ENCODE data around the gene TGM5. TPM values are rescaled to one million over a fixed set of nuclear protein-coding genes. Genes with fewer than 3 reads are reported as not detected.

TGM5 gene
- polyA plus RNA-seq, 2 of the 4 experiments (the other 2 are of a cell fraction), result not detected

DNA sequence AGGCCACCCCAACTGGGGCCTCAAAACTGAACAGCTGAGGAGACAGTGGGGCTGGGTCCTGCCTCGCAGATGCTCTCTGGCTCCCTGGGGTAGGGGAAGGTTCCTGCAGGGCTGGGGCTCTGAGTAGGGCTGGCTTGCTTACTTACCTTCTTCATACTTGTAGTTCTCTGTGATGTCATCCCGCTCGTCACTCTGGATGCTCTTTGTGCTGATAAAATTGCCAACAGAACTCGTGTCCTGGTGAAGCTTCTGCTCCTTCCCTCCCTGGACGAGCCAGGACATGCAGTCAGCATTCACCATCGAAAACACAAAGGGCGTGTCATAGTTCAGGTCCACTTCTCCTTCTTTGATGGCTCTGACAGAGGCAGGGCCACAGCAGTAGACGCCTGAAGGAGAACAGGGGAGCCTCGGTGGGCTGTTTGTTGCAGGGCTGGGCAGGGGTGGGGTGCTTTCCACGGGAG is 28.0 kb downstream of the TGM5 start:
- TF ChIP-seq CBX8 (IDR thresholded peaks at IDR 0.05), result no peak
- no peak for TF ChIP-seq JUN (IDR thresholded peaks at IDR 0.05)
- no peak for TF ChIP-seq NPAS2 (CRISPR knock-in tag; IDR thresholded peaks at IDR 0.05; ENCODE audit: borderline replicate concordance)
- no peak for TF ChIP-seq NR3C1 (IDR thresholded peaks at IDR 0.05)
- TF ChIP-seq RNF2 (IDR thresholded peaks at IDR 0.05; ENCODE audit: borderline replicate concordance, low read depth), result no peak
- no peak for TF ChIP-seq KDM1A (IDR thresholded peaks at IDR 0.05; ENCODE audit: low read depth)
- no peak for TF ChIP-seq EHF (CRISPR knock-in tag; IDR thresholded peaks at IDR 0.05)
- TF ChIP-seq HOXA7 (CRISPR knock-in tag; IDR thresholded peaks at IDR 0.05), result no peak
- TF ChIP-seq CHD2 (IDR thresholded peaks at IDR 0.05; ENCODE audit: low read length, partially characterized antibody), result no peak
- H3K27ac ChIP-seq, result no peak overlapping the region
- H3K4me1 ChIP-seq, result no peaks in the 10 kb centered on the region
- ATAC-seq (no peak), DNase-seq (ENCODE audit: low read depth in 1 of 2, low spot score in 1 of 2) (no peak), FAIRE-seq (no peak)
- H3K9me3 ChIP-seq, result no peaks in the 10 kb centered on the region
- no peak overlapping the region for H3K4me3 ChIP-seq
- WGBS (ENCODE audit: missing lambda C conversion rate), result 50% methylated on average over 8 of the region's 10 CpGs
- ChIA-PET POLR2A (no interaction called here), CTCF (interaction anchor here (1.0 to 1.9 kb wide), 2 partner anchors 13 to 47 kb away, joined by 3 to 11 read pairs; no protein-coding TSS in a partner anchor)
- H3K4me2 ChIP-seq, result no peak overlapping the region

- Histone ChIP-seq H3K9me3 (no peaks in the 10 kb centered on the region), H3K4me3 (no peak overlapping the region), H3K4me2 (no peak overlapping the region), H3K4me1 (no peaks in the 10 kb centered on the region), H3K27ac (no peak overlapping the region)
- ChIA-PET CTCF (interaction anchor here (1.0 to 1.9 kb wide), 2 partner anchors 13 to 48 kb away, joined by 3 to 11 read pairs; no protein-coding TSS in a partner anchor), POLR2A (no interaction called here)
- no peak for DNase-seq (ENCODE audit: low read depth in 1 of 2, low spot score in 1 of 2)
- TF ChIP-seq ESRRA (IDR thresholded peaks at IDR 0.05; ENCODE audit: borderline replicate concordance, low read length) (no peak), EP300 (IDR thresholded peaks at IDR 0.05) (no peak), RARB (CRISPR knock-in tag; IDR thresholded peaks at IDR 0.05) (no peak), TP53 (CRISPR knock-in tag; IDR thresholded peaks at IDR 0.05) (no peak), JUNB (IDR thresholded peaks at IDR 0.05) (no peak), USF2 (IDR thresholded peaks at IDR 0.05) (no peak), KDM5A (IDR thresholded peaks at IDR 0.05) (no peak), RFX5 (IDR thresholded peaks at IDR 0.05) (no peak), CBX2 (IDR thresholded peaks at IDR 0.05; ENCODE audit: borderline replicate concordance, low read depth) (no peak), POLR2AphosphoS2 (conservative IDR thresholded peaks at IDR 0.05; ENCODE audit: low read length) (no peak), CEBPB (IDR thresholded peaks at IDR 0.05) (no peak)
- 61% methylated on average over 3 of the region's 9 CpGs for WGBS (ENCODE audit: missing lambda C conversion rate)
- no peak for FAIRE-seq
- ATAC-seq, result no peak
Observed at GRCh38 chr15:43237842-43238470, 28.8 kb downstream of the TGM5 start.

- DNase-seq (ENCODE audit: low read depth in 1 of 2, low spot score in 1 of 2), result no peak
- FAIRE-seq, result no peak
- 36% methylated on average over 6 of the region's 6 CpGs for WGBS (ENCODE audit: missing lambda C conversion rate)
- no peak overlapping the region for H3K4me2 ChIP-seq
- no peak overlapping the region for H3K4me3 ChIP-seq
- no peaks in the 10 kb centered on the region for H3K4me1 ChIP-seq
- no peaks in the 10 kb centered on the region for H3K9me3 ChIP-seq
- H3K27ac ChIP-seq, result no peak overlapping the region
- no peak for ATAC-seq
- ChIA-PET CTCF (interaction anchor here (1.1 to 2.6 kb wide), 3 partner anchors 10 to 50 kb away, joined by 3 to 13 read pairs (median 5); no protein-coding TSS in a partner anchor), POLR2A (no interaction called here)
- no peak for TF ChIP-seq NR3C1 (IDR thresholded peaks at IDR 0.05)
- TF ChIP-seq JUN (IDR thresholded peaks at IDR 0.05), result no peak
- TF ChIP-seq JUNB (IDR thresholded peaks at IDR 0.05), result no peak
- no peak for TF ChIP-seq RCOR1 (IDR thresholded peaks at IDR 0.05; ENCODE audit: low read depth, low read length)
- no peak for TF ChIP-seq EHF (CRISPR knock-in tag; IDR thresholded peaks at IDR 0.05)
- TF ChIP-seq SREBF2 (IDR thresholded peaks at IDR 0.05), result no peak
- TF ChIP-seq MAZ (IDR thresholded peaks at IDR 0.05; ENCODE audit: borderline replicate concordance, low read depth, low read length), result no peak
- TF ChIP-seq, protein P1, sequence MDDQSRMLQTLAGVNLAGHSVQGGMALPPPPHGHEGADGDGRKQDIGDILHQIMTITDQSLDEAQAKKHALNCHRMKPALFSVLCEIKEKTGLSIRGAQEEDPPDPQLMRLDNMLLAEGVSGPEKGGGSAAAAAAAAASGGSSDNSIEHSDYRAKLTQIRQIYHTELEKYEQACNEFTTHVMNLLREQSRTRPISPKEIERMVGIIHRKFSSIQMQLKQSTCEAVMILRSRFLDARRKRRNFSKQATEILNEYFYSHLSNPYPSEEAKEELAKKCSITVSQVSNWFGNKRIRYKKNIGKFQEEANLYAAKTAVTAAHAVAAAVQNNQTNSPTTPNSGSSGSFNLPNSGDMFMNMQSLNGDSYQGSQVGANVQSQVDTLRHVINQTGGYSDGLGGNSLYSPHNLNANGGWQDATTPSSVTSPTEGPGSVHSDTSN (IDR thresholded peaks at IDR 0.05), result no peak
- no peak for TF ChIP-seq ZSCAN20 (CRISPR knock-in tag; IDR thresholded peaks at IDR 0.05)
- TF ChIP-seq HDAC2 (IDR thresholded peaks at IDR 0.05), result no peak
- TF ChIP-seq SMC3 (IDR thresholded peaks at IDR 0.05), result no peak
- no peak for TF ChIP-seq GATA3 (IDR thresholded peaks at IDR 0.05; ENCODE audit: borderline replicate concordance)
- TF ChIP-seq ESRRA (IDR thresholded peaks at IDR 0.05; ENCODE audit: borderline replicate concordance, low read length), result no peak
- TF ChIP-seq, protein P2, sequence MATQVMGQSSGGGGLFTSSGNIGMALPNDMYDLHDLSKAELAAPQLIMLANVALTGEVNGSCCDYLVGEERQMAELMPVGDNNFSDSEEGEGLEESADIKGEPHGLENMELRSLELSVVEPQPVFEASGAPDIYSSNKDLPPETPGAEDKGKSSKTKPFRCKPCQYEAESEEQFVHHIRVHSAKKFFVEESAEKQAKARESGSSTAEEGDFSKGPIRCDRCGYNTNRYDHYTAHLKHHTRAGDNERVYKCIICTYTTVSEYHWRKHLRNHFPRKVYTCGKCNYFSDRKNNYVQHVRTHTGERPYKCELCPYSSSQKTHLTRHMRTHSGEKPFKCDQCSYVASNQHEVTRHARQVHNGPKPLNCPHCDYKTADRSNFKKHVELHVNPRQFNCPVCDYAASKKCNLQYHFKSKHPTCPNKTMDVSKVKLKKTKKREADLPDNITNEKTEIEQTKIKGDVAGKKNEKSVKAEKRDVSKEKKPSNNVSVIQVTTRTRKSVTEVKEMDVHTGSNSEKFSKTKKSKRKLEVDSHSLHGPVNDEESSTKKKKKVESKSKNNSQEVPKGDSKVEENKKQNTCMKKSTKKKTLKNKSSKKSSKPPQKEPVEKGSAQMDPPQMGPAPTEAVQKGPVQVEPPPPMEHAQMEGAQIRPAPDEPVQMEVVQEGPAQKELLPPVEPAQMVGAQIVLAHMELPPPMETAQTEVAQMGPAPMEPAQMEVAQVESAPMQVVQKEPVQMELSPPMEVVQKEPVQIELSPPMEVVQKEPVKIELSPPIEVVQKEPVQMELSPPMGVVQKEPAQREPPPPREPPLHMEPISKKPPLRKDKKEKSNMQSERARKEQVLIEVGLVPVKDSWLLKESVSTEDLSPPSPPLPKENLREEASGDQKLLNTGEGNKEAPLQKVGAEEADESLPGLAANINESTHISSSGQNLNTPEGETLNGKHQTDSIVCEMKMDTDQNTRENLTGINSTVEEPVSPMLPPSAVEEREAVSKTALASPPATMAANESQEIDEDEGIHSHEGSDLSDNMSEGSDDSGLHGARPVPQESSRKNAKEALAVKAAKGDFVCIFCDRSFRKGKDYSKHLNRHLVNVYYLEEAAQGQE (IDR thresholded peaks at IDR 0.05), result no peak
- TF ChIP-seq MYC (IDR thresholded peaks at IDR 0.05; ENCODE audit: borderline replicate concordance, low read length), result no peak
Observed at GRCh38 chr15:43235536-43235935, 31.2 kb downstream of the TGM5 start.

All from A549 (cell line).